ENCODE data around the gene ESD.

GRCh38 chr13:46759846-46760245 lies 37.1 kb downstream of the ESD start:
- TF ChIP-seq CTCF (IDR thresholded peaks at IDR 0.05) (no peak), TCF7L2 (IDR thresholded peaks at IDR 0.05; ENCODE audit: low read depth, low read length) (no peak), POLR2AphosphoS5 (IDR thresholded peaks at IDR 0.05; ENCODE audit: low read depth, low read length) (no peak), REST (IDR thresholded peaks at IDR 0.05; ENCODE audit: insufficient read depth in 1 of 2, low read depth in 2 of 2, low read length in 1 of 2) (no peak), SIN3A (IDR thresholded peaks at IDR 0.05; ENCODE audit: borderline replicate concordance, insufficient read depth, low read depth, low read length) (no peak)
